Activated T-cell treated with anti-CD3 and anti-CD28 coated beads for 48 hours (primary cell): ENCODE measurements around the gene PSG11.
"Not testable (repeated sequence)": the region's sequence is repeated elsewhere in the genome, so short reads cannot be mapped to it uniquely, and the experiment has no call there.

ENCODE experiments used
- DNase-seq: peaks from one replicate; pipeline ENCODE4 v3.0.0-alpha.2; 2020; ENCODE audit warnings: low read depth

The PSG11 gene

GRCh38 chr19:42988206-42988605 is 38.1 kb downstream of the PSG11 start:
- not testable (repeated sequence) for DNase-seq

- DNase-seq: no peak
Measured at GRCh38 chr19:42985588-42985987, 40.7 kb downstream of the PSG11 start.

GRCh38 chr19:42982111-42982510 is 44.2 kb downstream of the PSG11 start:
- DNase-seq: not testable (repeated sequence)

- not testable (repeated sequence) for DNase-seq
Measured at GRCh38 chr19:42971451-42971850, 54.8 kb downstream of the PSG11 start.

- DNase-seq: no peak
Measured at GRCh38 chr19:42965176-42965575, 61.1 kb downstream of the PSG11 start.

- DNase-seq: no peak
Measured at GRCh38 chr19:42961119-42961518, 65.2 kb downstream of the PSG11 start.
